Psoas muscle (tissue), 8 donors: Measurements from ENCODE around the gene KIAA0040. TPM values are rescaled to one million over a fixed set of nuclear protein-coding genes. Genes with fewer than 3 reads are reported as not detected.

ENCODE experiments used
- ATAC-seq, 4 donors: fragments of 200-7000 bp; cut with Tn5 transposase; one replicate each; pipeline ENCODE4 v1.9.1; 2020; ENCODE audit warnings: moderate library complexity in 3 of 4, mild to moderate bottlenecking in 2 of 4
- DNase-seq, 2 donors: peaks; one replicate each; pipeline ENCODE4 v3.0.0-alpha.2; 2020
- H3K27ac ChIP-seq: fragments of 200-600 bp; one replicate; pipeline ENCODE4 v1.8.0; 2022
- H3K27me3 ChIP-seq, 3 donors: fragments of 200-600 bp in 1 of 3; one replicate each; pipeline versions ENCODE4 v1.6.1 to v1.8.0; 2013 to 2022; ENCODE audit warnings: low read length in 2 of 3, mild to moderate bottlenecking in 2 of 3, moderate library complexity in 1 of 3; ENCODE audit not compliant: insufficient read depth in 3 of 3
- H3K36me3 ChIP-seq, 2 donors: fragments of 200-600 bp in 1 of 2; one replicate each; pipeline versions ENCODE4 v1.6.1 to v1.8.0; 2013 to 2022; ENCODE audit warnings: low read depth in 1 of 2, mild to moderate bottlenecking in 1 of 2, moderate library complexity in 1 of 2; ENCODE audit not compliant: insufficient read depth in 1 of 2
- H3K4me1 ChIP-seq: fragments of 200-600 bp; one replicate; pipeline ENCODE4 v1.8.0; 2022
- H3K4me3 ChIP-seq: fragments of 200-600 bp; one replicate; pipeline ENCODE4 v1.8.0; 2022; ENCODE audit warnings: mild to moderate bottlenecking
- H3K9me3 ChIP-seq: fragments of 200-600 bp; one replicate; pipeline ENCODE4 v1.8.0; 2022
- CTCF ChIP-seq: fragments of 200-600 bp; IDR thresholded peaks from one replicate; pipeline ENCODE4 v1.8.0; 2022; ENCODE audit warnings: antibody characterized with exemption
- WGBS, 3 donors: extraction: QIAGEN DNeasy Blood & Tissue Kit; methylation state at CpG; one replicate each; pipeline versions ENCODE4 v1.1.6 to v1.1.7; 2013; 5-methylcytosine and 5-hydroxymethylcytosine counted together
- intact Hi-C, 2 donors: fragments of 100-400 bp; cut with DNase I; formaldehyde crosslinking; loops; one replicate each; pipeline versions ENCODE4 v1.11.0 to v1.14.2; 2022
- polyA plus RNA-seq, 3 donors: library from polyadenylated mRNA; stranded (reverse); fragments of 200-250 nt; gene quantifications; one replicate each; pipeline ENCODE4 v1.2.3, GENCODE V29; 2013
- total RNA-seq, 4 donors: library from RNA; stranded (reverse); fragmentation: NEBNext Ultra II Directional in 2 of 4; extraction: Animal tissue kit (Norgen Biotek cat#: 25700) in 2 of 4; gene quantifications; one replicate each; pipeline versions ENCODE4 v1.2.1 to v1.2.4, GENCODE V29; 2021 to 2023
- donor health status: healthy with polysubstance abuse.
- donor health status: DM: no; HTN: no; CAD: no; lungs with moderate emphysema.
- donor health status: Bipolar disorder and iron deficiency.
- donor health status: healthy.
- donor health status: DM: yes; HTN: yes; CAD: no.
- donor health status: DM: no; HTN: no; CAD: no.
- donor health status: DM: no; HTN: no; CAD: no.
- donor health status: DM: yes; HTN: yes; CAD: no.

The KIAA0040 gene
- total and polyA plus RNA-seq, 7 donors, result 5.7 to 48.0 (median 11.0) TPM

GRCh38 chr1:175211656-175212055, 19.1 kb upstream of the KIAA0040 start:
- Histone ChIP-seq H3K4me1 (peaks cover 4% of the 10 kb centered on the region), H3K27me3 (no peaks in the 10 kb centered on the region), H3K9me3 (peaks cover 4% of the 10 kb centered on the region), H3K27ac (no peak overlapping the region), H3K4me3 (no peak overlapping the region), H3K36me3 (no peaks in the 10 kb centered on the region)
- no peak for DNase-seq
- ATAC-seq, result no peak
- 59 to 74% (median 62%) methylated on average over 1 of the region's 1 CpG for WGBS, 3 donors
- intact Hi-C loops, result no loop called here
- TF ChIP-seq CTCF, result no peak

GRCh38 chr1:175210744-175211143, 18.2 kb upstream of the KIAA0040 start:
- intact Hi-C loops, result no loop called here
- H3K4me3 ChIP-seq, result no peak overlapping the region
- H3K27ac ChIP-seq, result no peak overlapping the region
- no peaks in the 10 kb centered on the region for H3K36me3 ChIP-seq
- peaks cover 4% of the 10 kb centered on the region for H3K9me3 ChIP-seq
- DNase-seq (no peak), ATAC-seq (no peak)
- H3K27me3 ChIP-seq, result no peaks in the 10 kb centered on the region
- H3K4me1 ChIP-seq, result peaks cover 4% of the 10 kb centered on the region
- 71 to 81% (median 78%) methylated on average over 4 of the region's 4 CpGs for WGBS, 3 donors
- no peak for TF ChIP-seq CTCF

GRCh38 chr1:175209493-175209921, 16.9 kb upstream of the KIAA0040 start:
- 63 to 79% (median 69%) methylated on average over 1 of the region's 1 CpG for WGBS, 3 donors
- no peak overlapping the region for H3K27ac ChIP-seq
- DNase-seq, result no peak

GRCh38 chr1:175208773-175209492, 16.4 kb upstream of the KIAA0040 start:
- no peak for DNase-seq
- peaks cover 4% of the 10 kb centered on the region for H3K4me1 ChIP-seq
- peaks cover 4% of the 10 kb centered on the region for H3K9me3 ChIP-seq
- WGBS, 3 donors, result 14 to 27% (median 15%) methylated on average over 6 of the region's 6 CpGs
- no peak for TF ChIP-seq CTCF
- peak in 2 of 4 donors; percentile 43 to 48 for ATAC-seq
- no peak overlapping the region for H3K27ac ChIP-seq
- no peaks in the 10 kb centered on the region for H3K27me3 ChIP-seq
- no peak overlapping the region for H3K4me3 ChIP-seq
- intact Hi-C loops, result no loop called here
- H3K36me3 ChIP-seq, result no peaks in the 10 kb centered on the region

More at GRCh38 chr1:175209493-175209921, 16.9 kb upstream of the KIAA0040 start:
- Histone ChIP-seq H3K4me3 (no peak overlapping the region), H3K9me3 (peaks cover 4% of the 10 kb centered on the region), H3K27me3 (no peaks in the 10 kb centered on the region), H3K36me3 (no peaks in the 10 kb centered on the region), H3K4me1 (peaks cover 4% of the 10 kb centered on the region)
- no peak for ATAC-seq
- intact Hi-C loops, result no loop called here
- no peak for TF ChIP-seq CTCF

GRCh38 chr1:175207971-175208370, 15.4 kb upstream of the KIAA0040 start:
- intact Hi-C loops, result no loop called here
- Histone ChIP-seq H3K36me3 (no peaks in the 10 kb centered on the region), H3K9me3 (no peaks in the 10 kb centered on the region), H3K4me1 (peaks cover 4% of the 10 kb centered on the region), H3K27me3 (no peaks in the 10 kb centered on the region), H3K4me3 (no peak overlapping the region), H3K27ac (no peak overlapping the region)
- WGBS, 3 donors, result 36 to 63% (median 46%) methylated on average over 2 of the region's 2 CpGs
- DNase-seq, result no peak
- no peak for ATAC-seq
- no peak for TF ChIP-seq CTCF
